Ovary (tissue), 3 donors: ENCODE results near the gene MAP9.

Experiments
- POLR2A ChIP-seq: fragments of 450-650 bp; IDR thresholded peaks from one replicate; pipeline ENCODE4 v1.6.1; 2017; ENCODE audit warnings: antibody characterized with exemption, mild to moderate bottlenecking, moderate library complexity
- TF ChIP-seq, protein P1 (sequence below), 3 donors: fragments of 450-650 bp in 2 of 3; fragments of 200-600 bp in 1 of 3; IDR thresholded peaks; one replicate each; pipeline versions ENCODE4 v1.5.1 to v1.8.0; 2016 to 2022; ENCODE audit warnings: antibody characterized with exemption in 3 of 3, mild to moderate bottlenecking in 1 of 3
- donor health status: DM: no; HTN: no; CAD: no.

DNA sequence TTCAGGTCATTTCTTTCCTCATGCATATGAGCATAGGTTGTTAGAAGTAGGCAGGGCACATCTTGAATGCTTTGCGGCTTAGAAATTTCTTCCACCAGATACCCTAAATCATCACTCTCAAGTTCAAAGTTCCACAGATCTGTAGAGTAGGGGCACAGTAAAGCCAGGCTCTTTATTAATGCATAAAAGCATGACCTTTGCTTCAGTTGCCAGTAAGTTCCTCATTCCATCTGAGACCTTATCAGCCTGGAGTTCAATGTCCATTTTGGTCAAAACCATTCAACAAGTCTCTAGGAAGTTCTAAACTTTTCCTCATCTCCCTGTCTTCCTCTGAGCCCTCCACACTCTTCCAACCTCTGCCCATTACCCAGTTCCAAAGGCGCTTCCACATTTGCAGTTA, 77.7 kb downstream of the MAP9 start:
- TF ChIP-seq POLR2A, result no peak
- TF ChIP-seq, protein P1, sequence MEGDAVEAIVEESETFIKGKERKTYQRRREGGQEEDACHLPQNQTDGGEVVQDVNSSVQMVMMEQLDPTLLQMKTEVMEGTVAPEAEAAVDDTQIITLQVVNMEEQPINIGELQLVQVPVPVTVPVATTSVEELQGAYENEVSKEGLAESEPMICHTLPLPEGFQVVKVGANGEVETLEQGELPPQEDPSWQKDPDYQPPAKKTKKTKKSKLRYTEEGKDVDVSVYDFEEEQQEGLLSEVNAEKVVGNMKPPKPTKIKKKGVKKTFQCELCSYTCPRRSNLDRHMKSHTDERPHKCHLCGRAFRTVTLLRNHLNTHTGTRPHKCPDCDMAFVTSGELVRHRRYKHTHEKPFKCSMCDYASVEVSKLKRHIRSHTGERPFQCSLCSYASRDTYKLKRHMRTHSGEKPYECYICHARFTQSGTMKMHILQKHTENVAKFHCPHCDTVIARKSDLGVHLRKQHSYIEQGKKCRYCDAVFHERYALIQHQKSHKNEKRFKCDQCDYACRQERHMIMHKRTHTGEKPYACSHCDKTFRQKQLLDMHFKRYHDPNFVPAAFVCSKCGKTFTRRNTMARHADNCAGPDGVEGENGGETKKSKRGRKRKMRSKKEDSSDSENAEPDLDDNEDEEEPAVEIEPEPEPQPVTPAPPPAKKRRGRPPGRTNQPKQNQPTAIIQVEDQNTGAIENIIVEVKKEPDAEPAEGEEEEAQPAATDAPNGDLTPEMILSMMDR (IDR thresholded peaks at IDR 0.05), result no peak
